SK-N-SH treated with all-trans-retinoic acid at 6 μM for 48 hours (cell line): ENCODE data around the gene ERP44.

Source experiments
- ARNTL ChIP-seq: fragments of 450-650 bp; formaldehyde crosslinking; IDR thresholded peaks from 2 replicates; pipeline ENCODE4 v1.5.0; 2020; ENCODE audit warnings: low read depth, mild to moderate bottlenecking, moderate library complexity, borderline replicate concordance
- BACH2 ChIP-seq: fragments of 250-450 bp; sonication (Bioruptor Pico); IDR thresholded peaks from 2 replicates; pipeline ENCODE4 v1.9.0; 2021; ENCODE audit warnings: mild to moderate bottlenecking, borderline replicate concordance
- CREB5 ChIP-seq: fragments of 250-450 bp; sonication (Bioruptor Pico); IDR thresholded peaks from 2 replicates; pipeline ENCODE4 v1.5.1; 2020; ENCODE audit warnings: low read depth, mild to moderate bottlenecking, moderate library complexity
- CSRNP3 ChIP-seq: fragments of 250-450 bp; sonication (Bioruptor Pico); IDR thresholded peaks from 2 replicates; pipeline ENCODE4 v1.5.1; 2021; ENCODE audit warnings: mild to moderate bottlenecking, moderate library complexity
- ESRRG ChIP-seq: fragments of 250-450 bp; sonication (Bioruptor Pico); IDR thresholded peaks from 2 replicates; pipeline ENCODE4 v1.6.1; 2021; ENCODE audit warnings: mild to moderate bottlenecking
- ISL1 ChIP-seq: fragments of 250-450 bp; sonication (Bioruptor Pico); IDR thresholded peaks from 2 replicates; pipeline ENCODE4 v2.1.2; 2022; ENCODE audit warnings: mild to moderate bottlenecking, moderate library complexity
- PATZ1 ChIP-seq: fragments of 250-450 bp; sonication (Bioruptor Pico); IDR thresholded peaks from 2 replicates; pipeline ENCODE4 v1.8.0; 2020; ENCODE audit warnings: mild to moderate bottlenecking, moderate library complexity, borderline replicate concordance
- RARB ChIP-seq: fragments of 250-450 bp; sonication (Bioruptor Pico); IDR thresholded peaks from 2 replicates; pipeline ENCODE4 v1.8.0; 2021; ENCODE audit warnings: mild to moderate bottlenecking, moderate library complexity
- TSHZ2 ChIP-seq: fragments of 250-450 bp; sonication (Bioruptor Pico); IDR thresholded peaks from 2 replicates; pipeline ENCODE4 v1.5.0; 2020; ENCODE audit warnings: mild to moderate bottlenecking, moderate library complexity
- ZC3H10 ChIP-seq: fragments of 250-450 bp; sonication (Bioruptor Pico); IDR thresholded peaks from 2 replicates; pipeline ENCODE4 v1.5.1; 2021; ENCODE audit warnings: mild to moderate bottlenecking, moderate library complexity
- ZFP3 ChIP-seq: fragments of 250-450 bp; sonication (Bioruptor Pico); IDR thresholded peaks from 2 replicates; pipeline ENCODE4 v1.5.0; 2020; ENCODE audit warnings: mild to moderate bottlenecking, moderate library complexity
- ZFP30 ChIP-seq: fragments of 450-650 bp; formaldehyde crosslinking; IDR thresholded peaks from 2 replicates; pipeline ENCODE4 v1.5.0; 2022; ENCODE audit warnings: mild to moderate bottlenecking, moderate library complexity
- ZNF8 ChIP-seq: fragments of 450-650 bp; formaldehyde crosslinking; IDR thresholded peaks from 2 replicates; pipeline ENCODE4 v1.5.0; 2020; ENCODE audit warnings: mild to moderate bottlenecking, moderate library complexity

- TF ChIP-seq ARNTL (CRISPR knock-in tag) (no peak), PATZ1 (no peak), BACH2 (CRISPR knock-in tag) (no peak), ZFP3 (CRISPR knock-in tag) (no peak), ZC3H10 (CRISPR knock-in tag) (no peak), RARB (CRISPR knock-in tag) (no peak), ZFP30 (CRISPR knock-in tag) (no peak), ESRRG (CRISPR knock-in tag) (no peak), CSRNP3 (CRISPR knock-in tag) (no peak), ISL1 (CRISPR knock-in tag) (no peak), TSHZ2 (CRISPR knock-in tag) (no peak), CREB5 (CRISPR knock-in tag) (no peak), ZNF8 (no peak)
These were observed 167.5 kb downstream of the ERP44 start for GRCh38 chr9:99931155-99931840.
